GM21619 (cell line): ENCODE measurements around the gene ZNF362.

Source experiments
- ATAC-seq: cut with Tn5 transposase; IDR thresholded peaks from one replicate; pipeline ENCODE4 v1.9.1; 2021; ENCODE audit not compliant: unreplicated experiment

Gene ZNF362

DNA sequence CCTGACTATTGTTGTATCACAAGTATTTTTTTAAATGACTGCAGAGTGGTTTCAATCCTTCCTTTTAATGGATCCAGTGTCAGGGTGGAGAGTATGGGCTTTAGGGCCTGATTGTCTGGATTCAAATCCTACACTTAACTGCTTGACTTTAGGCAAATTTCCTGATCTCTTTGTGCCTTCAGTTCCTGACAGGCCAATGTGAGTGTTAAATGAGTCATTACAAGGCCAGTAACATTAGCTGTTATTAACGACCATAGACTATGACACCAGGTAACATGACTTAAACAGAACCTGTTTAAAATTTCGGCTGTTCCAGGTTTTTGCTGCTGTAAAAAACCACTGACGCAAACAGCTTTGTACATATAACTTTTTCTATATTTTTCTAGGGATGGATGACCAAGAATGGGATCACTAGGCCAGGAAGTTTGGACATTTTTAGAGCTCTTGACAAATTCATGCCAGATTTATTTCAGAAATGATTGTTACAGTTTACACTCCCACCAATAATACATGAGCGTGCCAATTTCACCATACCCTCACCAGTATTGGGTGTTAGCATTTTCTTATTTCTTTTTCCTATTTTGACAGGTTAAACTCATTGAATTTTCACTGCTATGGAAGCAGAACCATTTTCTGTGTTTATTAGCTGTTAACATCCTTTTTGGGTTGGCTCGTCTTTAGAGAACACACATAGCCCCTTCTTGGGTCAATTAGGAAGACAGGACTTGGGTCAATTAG, 11.3 kb downstream of the ZNF362 start:
- no peak for ATAC-seq

DNA sequence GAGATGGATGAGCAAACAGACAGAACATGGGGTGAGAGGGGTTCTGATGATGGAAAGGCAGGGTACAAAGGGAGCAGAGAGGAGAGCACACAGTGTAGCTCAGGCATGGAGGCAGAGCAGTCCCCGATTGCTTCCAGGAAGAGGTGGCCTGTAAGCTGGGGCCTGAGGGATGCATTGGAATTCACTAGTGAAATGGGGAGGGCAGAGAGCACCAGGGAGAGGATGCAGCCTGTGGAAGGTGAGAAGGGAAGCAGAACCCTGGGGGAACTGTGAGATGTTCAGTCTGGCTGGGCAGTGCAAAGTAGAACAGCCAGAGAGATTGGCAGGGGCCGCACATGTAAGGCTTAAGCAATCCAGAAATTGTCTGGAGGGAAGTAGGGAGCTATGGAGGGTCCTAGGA, 12.2 kb downstream of the ZNF362 start:
- ATAC-seq = no peak

DNA sequence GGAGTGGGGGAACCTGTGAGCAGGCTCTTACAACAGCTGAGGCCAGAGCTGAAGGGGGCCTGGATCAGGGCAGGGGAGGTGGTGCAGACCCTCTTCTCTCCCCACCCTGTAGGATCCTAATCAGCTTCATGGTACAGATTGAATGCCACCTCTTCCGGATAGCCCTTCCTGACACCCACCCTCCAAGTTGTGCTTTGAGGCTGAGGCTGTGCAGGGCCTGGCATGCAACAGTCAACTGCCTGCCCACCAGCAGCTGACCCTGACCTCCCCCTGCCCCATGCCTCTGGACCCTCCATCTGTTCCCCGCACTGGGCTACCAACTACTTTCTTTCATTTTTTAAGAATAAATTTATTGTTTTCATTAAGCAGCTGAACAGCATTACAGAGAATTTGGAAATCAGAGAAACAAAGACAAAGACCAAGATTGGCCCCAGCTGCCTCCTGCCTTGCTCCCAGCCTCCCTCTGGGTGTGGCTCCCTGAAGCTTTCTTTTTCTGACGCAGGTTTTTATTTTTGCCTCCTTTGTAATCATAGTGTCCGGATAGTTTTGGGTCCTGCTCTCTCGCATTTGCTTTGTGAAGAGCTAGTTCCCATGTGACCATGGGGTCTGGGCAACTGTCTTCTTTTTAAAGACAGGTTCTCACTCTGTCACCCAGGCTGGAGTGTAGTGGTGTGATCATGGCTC, 12.8 kb downstream of the ZNF362 start:
- no peak for ATAC-seq

DNA sequence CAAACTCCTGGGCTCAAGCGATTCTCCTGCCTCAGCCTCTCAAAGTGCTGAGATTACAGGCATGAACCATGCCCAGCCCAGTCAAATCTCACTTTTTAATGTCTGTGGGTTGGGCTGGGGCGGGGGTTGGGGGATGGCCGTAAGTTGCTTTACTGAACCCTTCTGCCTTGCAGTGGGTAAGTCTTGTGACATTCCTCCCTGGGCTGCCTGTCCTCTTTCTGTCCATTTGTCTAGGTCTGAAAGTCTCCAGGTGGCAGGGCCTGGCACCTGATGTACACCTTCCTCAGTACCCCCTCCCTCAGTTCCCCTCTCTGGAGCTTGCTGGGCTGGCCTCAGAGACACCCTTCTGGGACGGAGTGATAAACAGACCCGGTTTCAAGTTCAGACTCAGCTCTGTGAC, 13.3 kb downstream of the ZNF362 start:
- no peak for ATAC-seq

DNA sequence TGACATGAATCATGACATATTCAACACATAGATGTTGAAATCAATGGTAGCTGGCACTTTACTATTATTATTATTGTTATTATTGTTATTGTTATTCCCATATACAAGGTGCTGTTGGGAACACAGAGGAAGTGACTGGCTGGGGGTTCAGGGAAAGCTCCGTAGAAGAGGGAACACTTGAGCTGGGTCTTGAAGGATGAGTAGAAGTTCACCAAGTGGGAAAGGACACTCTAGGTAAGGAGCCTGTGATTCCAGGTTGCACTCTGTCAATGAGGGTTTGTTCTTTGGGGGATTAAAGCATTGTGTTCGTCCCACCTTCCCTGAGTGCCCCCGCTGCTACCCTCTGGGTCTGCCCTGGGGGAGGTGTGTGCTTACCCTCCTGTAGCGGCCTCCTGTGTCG, 14.1 kb downstream of the ZNF362 start:
- ATAC-seq = no peak

DNA sequence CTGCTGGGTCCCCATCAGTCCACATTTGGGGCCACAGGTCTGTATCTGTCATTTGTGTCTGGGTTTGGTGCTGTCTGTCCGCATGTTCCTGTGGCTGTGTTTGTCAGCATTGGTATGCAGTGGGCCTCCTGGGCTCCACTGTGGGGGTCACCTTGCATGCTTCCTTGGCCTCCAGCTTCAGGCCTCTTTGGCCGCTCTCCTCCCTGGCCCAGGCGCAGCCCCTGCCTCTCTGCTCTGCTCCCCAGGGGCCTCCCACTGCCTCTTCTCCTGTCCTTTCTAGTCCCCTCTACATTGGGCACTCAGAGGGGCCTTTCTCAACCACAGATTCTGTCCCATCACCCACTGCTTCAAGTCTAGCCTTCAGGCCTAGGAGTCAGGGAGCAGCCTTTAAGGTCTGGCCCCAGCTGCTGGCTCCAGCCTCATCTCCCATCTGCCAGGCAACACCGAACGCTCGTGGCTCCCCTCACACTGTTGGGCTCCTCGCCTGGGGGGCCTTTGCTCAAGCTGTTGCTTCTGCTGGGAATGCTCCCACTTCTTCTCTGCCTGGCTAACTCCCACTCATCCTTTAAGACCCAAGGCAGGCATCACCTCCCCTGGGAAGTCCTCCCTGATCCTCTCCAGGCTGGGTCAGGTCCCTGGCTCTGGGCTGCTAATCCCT, 14.6 kb downstream of the ZNF362 start:
- no peak for ATAC-seq

DNA sequence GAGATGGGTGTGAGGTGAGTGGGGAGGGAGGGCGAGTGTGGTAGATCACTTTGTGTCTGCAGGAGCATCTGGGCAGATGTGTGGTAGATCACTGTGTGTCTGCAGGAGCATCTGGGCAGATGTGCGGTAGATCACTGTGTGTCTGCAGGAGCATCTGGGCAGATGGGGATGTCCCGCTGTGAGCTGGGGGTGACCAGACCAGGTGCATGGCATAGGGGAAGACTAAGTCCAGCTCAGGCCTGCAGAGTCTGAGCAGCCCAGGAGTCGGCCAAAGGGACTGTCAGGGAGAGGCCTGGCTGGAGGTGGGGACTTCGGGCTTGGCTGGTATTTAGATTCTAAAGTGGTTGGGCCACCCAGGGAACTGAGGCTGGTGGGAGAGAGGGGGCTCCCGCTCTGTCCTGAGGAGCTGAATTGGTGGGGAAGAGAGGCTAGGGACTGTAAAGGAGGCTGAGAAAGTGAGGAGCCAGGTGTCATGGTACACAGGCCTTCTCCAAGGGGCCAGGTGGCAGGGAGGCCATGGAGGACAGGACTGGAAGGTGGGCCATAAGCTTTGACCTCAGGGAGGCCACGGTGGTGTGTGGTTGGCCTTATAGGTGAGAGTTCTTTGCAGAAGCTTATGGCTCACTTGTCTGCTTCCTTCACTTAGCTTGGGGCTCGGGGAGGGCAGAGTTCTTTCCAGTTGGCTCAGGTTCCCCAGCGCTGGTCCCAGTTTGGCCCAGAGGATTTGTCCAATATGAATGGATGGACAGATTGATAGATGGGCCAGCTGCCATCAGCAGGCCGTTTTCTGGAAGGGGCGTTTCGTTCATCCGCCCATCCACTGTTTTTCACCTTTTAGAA, 15.6 kb downstream of the ZNF362 start:
- ATAC-seq = no peak

DNA sequence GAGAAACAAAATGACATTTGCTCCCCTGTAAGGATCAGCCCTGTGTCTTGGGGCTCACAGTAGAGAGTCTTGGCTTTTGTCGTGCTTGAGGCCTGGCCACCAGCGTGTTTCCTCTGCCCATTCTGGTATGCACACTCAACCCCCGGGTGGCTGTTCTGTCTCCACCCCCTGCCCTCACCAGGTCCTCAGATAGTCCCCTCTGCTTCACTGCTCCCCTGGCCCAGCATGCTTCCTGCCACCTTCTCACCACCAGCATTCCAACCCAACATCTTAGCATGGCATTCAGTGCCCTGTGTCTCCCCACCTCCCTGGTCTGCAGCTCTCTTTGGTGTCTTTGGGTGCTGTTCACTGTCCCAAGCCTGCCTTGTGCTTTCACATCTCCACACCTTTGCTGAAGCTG, 16.2 kb downstream of the ZNF362 start:
- no peak for ATAC-seq

DNA sequence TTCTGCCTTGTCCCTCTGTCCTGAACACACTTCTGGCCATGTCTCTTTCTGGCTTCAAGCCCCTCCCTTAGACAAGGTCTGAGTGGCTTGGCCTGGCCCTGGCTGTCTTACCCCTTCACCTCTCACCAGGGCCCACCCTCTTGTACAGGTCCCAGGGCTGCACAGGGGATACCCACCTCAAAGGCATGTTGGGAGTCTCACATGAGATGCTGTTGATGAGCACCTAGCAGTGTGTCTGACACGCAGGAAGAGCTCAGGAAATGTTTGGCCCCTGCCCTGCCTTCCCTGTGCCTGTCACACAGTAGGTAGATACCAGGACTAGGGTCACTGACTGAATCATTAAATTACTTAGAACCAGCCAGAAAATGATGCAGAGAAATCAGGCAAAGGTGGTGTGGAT, 16.6 kb downstream of the ZNF362 start:
- no peak for ATAC-seq

DNA sequence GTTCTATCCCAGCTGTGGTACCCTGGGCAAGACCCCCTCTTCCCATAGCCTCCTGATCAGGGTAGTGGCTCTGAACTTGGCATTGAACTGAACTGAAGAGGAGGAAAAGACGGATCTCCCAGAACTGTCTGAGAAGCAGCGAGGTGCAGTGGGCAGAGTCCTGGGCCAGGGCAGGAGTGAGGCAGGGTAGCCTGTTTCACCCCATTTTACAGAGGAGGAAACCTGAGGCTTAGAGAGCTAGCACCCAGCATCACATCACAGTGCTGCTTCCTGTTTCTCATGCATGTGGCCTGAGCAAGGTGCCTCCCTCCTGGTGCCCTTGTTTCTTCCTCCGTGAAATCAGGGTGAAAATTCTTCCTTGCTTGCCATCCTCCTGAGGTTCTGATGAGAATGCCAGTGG, 17.1 kb downstream of the ZNF362 start:
- ATAC-seq = no peak

DNA sequence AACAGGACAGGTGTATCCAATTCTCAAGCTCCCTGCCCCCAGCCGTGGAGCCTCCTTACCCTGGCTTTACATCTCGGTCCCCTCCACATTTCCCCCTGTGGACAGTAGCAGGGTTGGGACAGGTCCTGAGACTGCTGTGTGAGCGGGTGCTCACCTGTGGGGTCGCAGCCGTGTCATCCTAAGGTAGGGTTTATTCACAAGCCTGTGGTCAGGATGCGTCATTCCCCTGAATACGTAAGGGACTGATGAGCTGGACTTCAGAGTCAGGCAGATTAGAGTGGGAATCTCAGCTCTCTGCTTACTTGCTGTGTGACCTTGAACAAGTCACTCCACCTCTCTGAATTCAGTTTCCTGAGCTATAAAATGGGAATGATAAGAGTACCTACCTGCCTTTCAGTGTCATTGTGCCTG, 17.7 kb downstream of the ZNF362 start:
- ATAC-seq = no peak

DNA sequence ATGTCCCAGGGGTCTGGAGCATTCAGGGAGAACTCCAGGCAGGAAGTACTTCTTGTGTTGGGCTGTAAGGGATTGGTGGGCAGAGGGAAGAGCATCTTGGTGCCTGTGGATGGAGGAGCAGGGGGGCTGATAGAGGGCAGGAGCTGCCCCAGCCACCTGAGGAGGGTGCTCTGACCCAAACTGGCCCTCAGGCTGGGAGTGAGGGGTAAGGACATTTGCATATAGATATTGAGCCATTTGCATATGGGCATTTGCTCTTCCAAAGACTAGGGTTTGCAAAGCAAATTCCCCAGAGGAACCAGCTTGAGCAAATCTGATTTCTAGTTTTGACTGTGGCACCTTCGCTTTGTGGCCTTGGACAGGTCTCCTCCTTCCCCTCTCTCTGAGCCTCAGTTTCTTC, 18.2 kb downstream of the ZNF362 start:
- ATAC-seq = no peak

DNA sequence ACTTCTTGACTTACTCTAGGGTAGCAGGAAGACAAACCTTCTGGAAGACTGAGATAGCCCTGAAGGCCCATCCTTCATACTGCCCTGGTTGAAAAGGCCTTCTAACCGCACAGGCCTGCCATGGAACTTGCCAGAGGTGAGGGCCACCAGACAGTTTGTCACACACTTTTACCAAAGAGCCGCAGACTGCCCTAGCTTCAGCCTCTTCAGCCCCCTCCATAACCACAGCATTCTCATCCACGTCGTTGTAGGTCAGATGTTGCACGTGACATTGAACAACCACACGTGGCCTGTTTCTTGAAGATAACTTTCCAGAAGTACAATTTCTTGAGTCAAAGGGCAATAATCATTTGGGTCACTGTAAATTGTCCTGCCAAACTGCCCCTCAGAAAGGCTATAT, 18.9 kb downstream of the ZNF362 start:
- ATAC-seq = no peak

DNA sequence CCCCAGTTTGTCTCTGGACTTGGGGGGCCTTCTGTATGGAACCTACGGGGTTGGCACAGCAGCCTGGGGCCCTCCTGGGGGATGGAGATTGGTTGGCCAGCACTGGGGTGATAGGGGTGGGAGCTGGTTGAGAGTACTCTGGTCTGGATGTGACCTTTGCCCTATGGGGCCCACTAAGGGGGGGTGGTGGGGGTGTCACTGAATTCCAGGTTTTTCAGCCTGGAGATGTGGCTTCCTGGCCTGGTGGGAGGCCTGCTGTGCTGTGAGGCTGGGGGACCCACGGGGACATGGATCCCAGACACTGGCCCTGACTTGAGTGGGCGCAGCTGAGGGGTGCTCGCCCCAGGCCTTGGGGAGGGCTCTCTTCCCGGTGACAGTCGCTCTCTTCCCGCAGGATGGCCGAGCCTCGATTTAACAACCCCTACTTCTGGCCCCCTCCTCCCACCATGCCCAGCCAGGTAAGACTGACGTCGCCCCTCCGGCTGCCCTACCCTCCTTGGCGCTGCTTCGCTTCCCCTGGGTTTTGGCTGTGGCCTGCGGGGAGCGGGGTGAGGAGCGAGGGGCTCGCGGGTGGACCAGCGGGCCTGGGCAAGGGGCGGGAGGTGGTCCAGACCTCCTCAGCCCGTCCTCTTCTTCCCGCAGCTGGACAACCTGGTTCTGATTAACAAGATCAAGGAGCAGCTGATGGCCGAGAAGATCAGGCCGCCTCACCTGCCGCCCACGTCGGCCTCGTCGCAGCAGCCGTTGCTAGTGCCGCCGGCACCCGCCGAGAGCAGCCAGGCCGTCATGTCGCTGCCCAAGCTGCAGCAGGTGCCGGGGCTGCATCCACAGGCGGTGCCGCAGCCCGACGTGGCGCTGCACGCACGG, 19.6 kb downstream of the ZNF362 start:
- no peak for ATAC-seq

DNA sequence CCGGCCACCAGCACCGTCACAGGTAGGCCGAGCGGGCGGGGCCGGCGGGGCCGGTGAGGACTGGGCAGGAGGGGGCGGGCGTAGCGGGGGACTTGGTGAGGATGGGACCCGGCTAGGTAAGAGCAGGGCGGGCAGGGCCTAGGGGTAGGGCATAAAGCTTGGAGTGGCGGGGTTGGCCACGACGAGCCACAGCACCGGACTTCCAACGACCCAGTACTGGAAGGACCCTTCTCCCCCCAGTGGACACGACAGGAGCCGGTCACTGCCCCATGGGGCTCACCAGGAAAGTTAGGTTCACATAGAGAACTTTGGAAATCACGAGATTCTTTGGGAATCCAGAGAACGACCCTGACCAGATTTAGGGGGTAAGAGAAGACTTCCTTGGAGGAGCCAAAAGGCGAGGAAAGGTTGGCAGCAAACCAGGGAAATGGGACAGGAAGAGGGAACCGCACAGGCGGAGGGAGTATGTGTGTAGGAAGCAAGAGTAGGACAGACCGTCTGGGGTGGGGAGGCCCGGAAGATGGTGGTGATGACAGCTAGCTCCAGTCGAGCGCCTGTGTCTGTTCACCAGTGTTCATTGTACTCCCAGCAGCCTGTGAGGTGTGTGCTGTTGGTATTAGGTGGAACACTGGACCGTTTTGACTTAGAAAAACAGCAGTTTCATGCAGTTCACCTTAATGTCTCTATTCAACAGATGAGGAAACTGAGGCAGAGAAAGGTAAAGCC, 20.4 kb downstream of the ZNF362 start:
- no peak for ATAC-seq

DNA sequence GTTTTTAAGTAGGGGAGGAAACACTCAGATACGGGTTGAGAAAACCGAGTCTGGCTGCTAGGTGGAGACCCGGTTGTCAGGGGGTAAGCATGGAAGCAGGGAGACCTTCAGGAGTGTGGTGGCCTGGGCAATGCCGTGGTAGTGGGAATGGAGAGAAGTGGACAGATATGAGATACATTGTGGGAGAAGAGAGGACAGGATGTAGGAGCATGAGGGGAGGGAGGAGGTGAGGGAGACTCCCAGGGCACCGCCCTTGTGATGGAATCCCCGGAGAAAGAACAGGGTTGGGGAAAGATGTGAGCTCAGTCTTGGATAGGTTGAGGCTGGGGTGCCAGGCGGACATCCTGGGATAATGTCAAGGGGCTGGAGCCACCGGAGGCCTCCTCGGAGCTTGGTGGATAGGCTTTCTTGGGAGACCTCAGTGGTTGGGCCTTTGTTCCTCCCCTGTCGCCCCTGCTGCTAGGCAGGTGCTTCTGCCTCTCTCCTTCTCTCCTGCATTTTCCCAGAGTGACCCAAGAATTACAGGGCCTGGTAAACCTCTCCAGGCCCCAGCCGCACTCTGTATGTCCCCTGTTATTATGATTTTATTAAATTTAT, 21.3 kb downstream of the ZNF362 start:
- no peak for ATAC-seq

DNA sequence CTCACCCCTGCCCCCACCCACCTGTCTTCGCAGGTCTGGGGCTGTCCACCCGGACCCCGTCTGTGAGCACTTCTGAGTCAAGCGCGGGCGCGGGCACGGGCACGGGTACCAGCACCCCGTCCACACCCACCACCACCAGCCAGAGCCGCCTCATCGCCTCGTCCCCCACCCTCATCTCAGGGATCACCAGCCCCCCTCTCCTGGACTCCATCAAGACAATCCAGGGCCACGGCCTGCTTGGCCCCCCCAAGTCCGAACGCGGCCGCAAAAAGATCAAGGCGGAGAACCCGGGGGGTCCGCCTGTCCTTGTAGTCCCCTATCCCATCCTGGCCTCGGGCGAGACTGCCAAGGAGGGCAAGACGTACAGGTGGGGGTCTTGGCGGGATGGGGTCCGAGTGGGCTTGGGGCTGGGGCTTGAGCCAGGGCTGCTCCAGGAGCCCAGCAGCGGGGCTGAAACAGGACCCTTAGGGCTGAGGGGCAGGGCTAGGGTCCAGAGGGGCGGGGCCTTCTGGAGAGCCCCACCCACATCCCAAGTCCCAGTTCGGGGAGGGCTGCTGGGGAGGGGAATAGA, 23.9 kb downstream of the ZNF362 start:
- no peak for ATAC-seq

DNA sequence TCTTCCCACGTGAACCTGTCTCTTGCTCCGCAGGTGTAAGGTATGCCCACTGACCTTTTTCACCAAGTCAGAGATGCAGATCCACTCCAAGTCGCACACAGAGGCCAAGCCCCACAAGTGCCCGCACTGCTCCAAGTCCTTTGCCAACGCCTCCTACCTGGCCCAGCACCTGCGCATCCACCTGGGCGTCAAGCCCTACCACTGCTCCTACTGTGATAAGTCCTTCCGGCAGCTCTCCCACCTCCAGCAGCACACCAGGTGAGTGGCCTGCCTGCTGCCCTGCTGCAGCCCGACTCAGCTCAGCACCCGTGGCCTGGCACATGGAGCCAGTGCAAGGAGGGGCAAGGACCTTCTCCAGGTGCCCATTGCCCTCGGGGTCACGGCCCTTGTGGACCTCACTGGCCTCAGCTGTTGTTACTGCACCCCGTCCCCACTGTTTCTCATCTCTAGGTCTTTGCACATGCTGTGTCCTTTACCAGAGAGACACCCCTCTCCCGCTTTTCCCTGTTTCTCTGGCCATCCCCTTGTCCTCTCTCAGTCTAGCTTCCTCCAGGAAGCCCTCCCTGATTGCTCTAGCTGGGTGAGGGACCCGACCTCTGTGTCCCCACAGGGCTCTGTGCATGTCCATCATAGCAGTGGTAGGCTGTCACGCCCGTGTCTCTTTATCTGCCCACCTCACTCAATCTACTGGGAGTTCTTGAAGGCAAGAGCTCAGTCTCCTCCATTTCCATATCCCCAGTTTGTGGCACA, 25.4 kb downstream of the ZNF362 start:
- ATAC-seq = no peak
